HepG2 (cell line): Measurements from ENCODE around the gene SAMD13. TPM values are rescaled to one million over a fixed set of nuclear protein-coding genes. Genes with fewer than 3 reads are reported as not detected.

ENCODE experiments used
- ATAC-seq: fragments of 200-7000 bp; cut with Tn5 transposase; 3 replicates; pipeline ENCODE4 v1.9.1; 2020; ENCODE audit warnings: mild to moderate bottlenecking, moderate library complexity
- BruUV-seq: library from RNA; stranded (reverse); fragments of 400-500 nt; replicated peaks from 2 replicates; lab custom pipeline; 2021; lab: Mats Ljungman, UMichigan
- CTCF ChIA-PET: fragments of 300-600 bp; formaldehyde crosslinking; extraction: SDS; loops from one replicate; lab custom pipeline; 2021; ENCODE audit warnings: low total read pairs, inconsistent platforms, low intra/inter-chr PET ratio; lab: Yijun Ruan, JAX
- POLR2A ChIA-PET: fragments of 350-600 bp; sonication (Branson Sonifier 250); formaldehyde crosslinking; loops from one replicate; lab custom pipeline; 2020; ENCODE audit warnings: antibody characterized with exemption, inconsistent platforms; lab: Yijun Ruan, JAX
- DNase-seq: peaks from one replicate; pipeline ENCODE4 v3.0.0-alpha.2; 2015; ENCODE audit warnings: low spot score
- FAIRE-seq: peaks from 3 replicates; lab custom pipeline; 2011; peaks lifted over from hg19 to GRCh38; lab: Jason Lieb, UNC
- H2AFZ ChIP-seq: one replicate; pipeline ENCODE4 v1.6.1; 2011; ENCODE audit warnings: low read length, inconsistent platforms
- H3K27ac ChIP-seq: fragments of 300-600 bp; 3 replicates; pipeline ENCODE4 v1.8.0; 2011; ENCODE audit warnings: mixed run types, mild to moderate bottlenecking, mixed read lengths, low read length, inconsistent platforms; ENCODE audit not compliant: insufficient read depth; ENCODE audit errors: extremely low read length
- H3K27me3 ChIP-seq, 2 experiments: fragments of 200-600 bp in 1 of 2; 2 replicates in 1 of 2; 3 replicates in 1 of 2; pipeline versions ENCODE4 v1.6.0 to v1.8.0; 2011; ENCODE audit warnings: low read length in 2 of 2, mild to moderate bottlenecking in 2 of 2, moderate library complexity in 2 of 2, inconsistent platforms in 1 of 2; ENCODE audit not compliant: insufficient read depth in 2 of 2, control insufficient read depth in 1 of 2
- H3K36me3 ChIP-seq, 2 experiments: fragments of 200-600 bp in 1 of 2; replicated peaks in 1 of 2; 2 replicates in 1 of 2; 3 replicates in 1 of 2; pipeline versions ENCODE4 v1.5.1 to v1.8.0; 2011; ENCODE audit warnings: low read length in 2 of 2, inconsistent platforms in 1 of 2; ENCODE audit not compliant: insufficient read depth in 2 of 2, control insufficient read depth in 1 of 2
- H3K4me1 ChIP-seq: 2 replicates; pipeline ENCODE4 v1.5.1; 2012; ENCODE audit warnings: low read length, inconsistent platforms; ENCODE audit not compliant: insufficient read depth
- H3K4me2 ChIP-seq: 2 replicates; pipeline ENCODE4 v1.6.0; 2011; ENCODE audit warnings: low read depth, low read length, inconsistent platforms
- H3K4me3 ChIP-seq, 3 experiments: fragments of 200-600 bp in 1 of 3; sonication (generic), shearing (Covaris generic) in 1 of 3; replicated peaks in 1 of 3; 2 replicates each; pipeline ENCODE4 v1.5.1; 2011 to 2016; ENCODE audit warnings: low read length in 3 of 3, inconsistent platforms in 2 of 3, low read depth in 2 of 3, mild to moderate bottlenecking in 2 of 3, control low read depth in 1 of 3, mixed read lengths in 1 of 3; ENCODE audit not compliant: insufficient read depth in 1 of 3
- H3K79me2 ChIP-seq: one replicate; pipeline ENCODE4 v1.6.1; 2011; ENCODE audit warnings: low read length, inconsistent platforms; ENCODE audit not compliant: insufficient read depth
- H3K9ac ChIP-seq: 2 replicates; pipeline ENCODE4 v1.6.0; 2011; ENCODE audit warnings: mild to moderate bottlenecking, low read depth, low read length, inconsistent platforms; ENCODE audit not compliant: insufficient read depth
- H3K9me3 ChIP-seq: 2 replicates; pipeline ENCODE4 v1.5.1; 2012; ENCODE audit warnings: mild to moderate bottlenecking, low read length
- H4K20me1 ChIP-seq: 2 replicates; pipeline ENCODE4 v1.6.0; 2011; ENCODE audit warnings: inconsistent platforms, mild to moderate bottlenecking, low read length, moderate library complexity; ENCODE audit not compliant: insufficient read depth
- BRF2 ChIP-seq: sonication (generic); formaldehyde crosslinking; IDR thresholded peaks from 2 replicates; pipeline ENCODE4 v1.8.1; 2022; ENCODE audit warnings: mild to moderate bottlenecking, missing genetic modification reagents
- CEBPB ChIP-seq: IDR thresholded peaks from 2 replicates; pipeline ENCODE4 v1.6.1; 2011; ENCODE audit warnings: low read depth, low read length, improper control_type of control experiment, borderline replicate concordance
- KAT2B ChIP-seq: fragments of 150-350 bp; IDR thresholded peaks from 2 replicates; pipeline ENCODE4 v1.6.1; 2014; ENCODE audit warnings: low read depth, low read length, borderline replicate concordance
- PHB2 ChIP-seq: fragments of 450-650 bp; IDR thresholded peaks from 2 replicates; pipeline ENCODE4 v1.6.1; 2018; ENCODE audit not compliant: partially characterized antibody
- POLR2AphosphoS2 ChIP-seq: IDR thresholded peaks from 2 replicates; pipeline ENCODE4 v1.6.1; 2011; ENCODE audit warnings: low read depth, low read length, improper control_type of control experiment
- RXRB ChIP-seq: IDR thresholded peaks from 2 replicates; pipeline ENCODE4 v1.6.1; 2016; ENCODE audit warnings: borderline replicate concordance, missing genetic modification reagents, missing compliant biosample characterization
- SRSF4 ChIP-seq: fragments of 200-400 bp; formaldehyde crosslinking; IDR thresholded peaks from one replicate; pipeline ENCODE4 v1.6.1; 2018; ENCODE audit warnings: mild to moderate bottlenecking, low read depth, low read length, moderate library complexity; ENCODE audit not compliant: poor library complexity, severe bottlenecking
- TBP ChIP-seq: sonication (generic); formaldehyde crosslinking; IDR thresholded peaks from 2 replicates; pipeline ENCODE4 v1.5.0; 2020; ENCODE audit warnings: missing genetic modification reagents
- ZKSCAN8 ChIP-seq: IDR thresholded peaks from 2 replicates; pipeline ENCODE4 v1.6.1; 2016; ENCODE audit warnings: borderline replicate concordance, missing genetic modification reagents, missing compliant biosample characterization
- ZNF367 ChIP-seq: sonication (generic); formaldehyde crosslinking; IDR thresholded peaks from 2 replicates; pipeline ENCODE4 v1.4.0; 2020; ENCODE audit warnings: missing genetic modification reagents, borderline replicate concordance
- ZNF709 ChIP-seq: sonication (generic); formaldehyde crosslinking; IDR thresholded peaks from 2 replicates; pipeline ENCODE4 v1.5.0; 2020; ENCODE audit warnings: mild to moderate bottlenecking, missing genetic modification reagents
- WGBS: methylation state at CpG from one replicate; pipeline ENCODE4 v1.1.6; 2017; ENCODE audit warnings: low lambda C conversion rate; 5-methylcytosine and 5-hydroxymethylcytosine counted together
- in situ Hi-C: cut with HindIII; loops from 2 replicates; pipeline ENCODE4 v1.10.0; 2017; ENCODE audit warnings: low pct_unique_long_range_greater_than_20kb; ENCODE audit not compliant: extremely low pct_ligation_motif_present
- intact Hi-C: fragments of 100-400 bp; cut with micrococcal nuclease; formaldehyde crosslinking; loops from one replicate; pipeline ENCODE4 v1.10.0; 2022; ENCODE audit not compliant: unreplicated experiment
- polyA plus RNA-seq, 8 experiments: library from polyadenylated mRNA; depleted of rRNA in 3 of 8; stranded (reverse) in 7 of 8; unstranded in 1 of 8; fragments of >200 nt; fragmentation: Illumina TruSeq in 4 of 8; extraction: Trizol in 4 of 8; gene quantifications; 2 replicates each; pipeline versions ENCODE4 v1.2.1 to v1.2.3, GENCODE V29; 2011 to 2016; ENCODE audit warnings: low read depth in 4 of 8, missing spikeins in 1 of 8, mixed read lengths in 1 of 8; ENCODE audit not compliant: insufficient read depth in 1 of 8
- total RNA-seq, 5 experiments: library from RNA; depleted of rRNA; stranded (reverse); fragments of >200 nt; fragmentation: Illumina TruSeq; extraction: Trizol; gene quantifications; 2 replicates each; pipeline ENCODE4 v1.2.3, GENCODE V29; 2016; ENCODE audit warnings: low read depth in 1 of 5
- TF ChIP-seq, protein P1 (sequence below): sonication (generic); formaldehyde crosslinking; IDR thresholded peaks from 2 replicates; pipeline ENCODE4 v1.4.0; 2020; ENCODE audit warnings: missing genetic modification reagents, borderline replicate concordance
- TF ChIP-seq, protein P2 (sequence below): sonication (generic); formaldehyde crosslinking; IDR thresholded peaks from 2 replicates; pipeline ENCODE4 v1.4.0; 2020; ENCODE audit warnings: missing genetic modification reagents, mild to moderate bottlenecking, borderline replicate concordance

Gene SAMD13
- total and polyA plus RNA-seq, 2 of the 13 experiments (the other 11 are each of a cell fraction or from before 2014, with no cell fraction given) = 0.09 to 0.18 TPM

DNA sequence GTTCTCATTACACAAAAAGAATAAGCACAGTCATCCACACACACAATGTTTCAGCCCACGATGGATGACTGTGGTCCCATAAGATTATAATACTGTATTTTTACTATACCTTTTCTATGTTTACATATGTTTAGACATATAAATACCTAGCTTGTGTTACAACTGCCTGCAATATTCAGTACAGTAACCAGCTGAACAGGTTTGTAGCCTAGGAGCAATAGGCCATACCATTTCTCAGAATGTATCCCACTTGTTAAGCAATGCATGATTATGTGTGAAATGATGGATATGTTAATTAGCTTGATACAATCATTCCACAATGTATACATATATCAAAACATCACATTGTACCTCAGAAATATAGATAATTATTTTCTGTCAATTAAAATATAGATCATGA, 33.2 kb upstream of the SAMD13 start (continued):
- no peak for TF ChIP-seq POLR2AphosphoS2
- no peak for TF ChIP-seq KAT2B
- TF ChIP-seq, all 625 proteins: peak for 0

GRCh38 chr1:84269306-84269705, 32.2 kb upstream of the SAMD13 start:
- Histone ChIP-seq H3K79me2 (no peaks in the 10 kb centered on the region), H3K4me1 (peaks cover 8% of the 10 kb centered on the region; the same call in 1 of the 2 replicates), H2AFZ (no peak overlapping the region), H3K27me3 (no peaks in the 10 kb centered on the region), H3K4me3 (no peak overlapping the region), H3K27ac (no peak overlapping the region), H3K36me3 (no peaks in the 10 kb centered on the region), H4K20me1 (no peaks in the 10 kb centered on the region), H3K9ac (no peak overlapping the region), H3K4me2 (no peak overlapping the region), H3K9me3 (no peaks in the 10 kb centered on the region)
- ChIA-PET POLR2A (no interaction called here), CTCF (no interaction called here)
- in situ Hi-C loops (no loop called here), intact Hi-C loops (no loop called here)
- ATAC-seq = no peak
- WGBS = 58% methylated on average over 2 of the region's 2 CpGs
- no peak for DNase-seq
- BruUV-seq = no TSS peak
- FAIRE-seq = no peak
- TF ChIP-seq BRF2 (CRISPR knock-in tag) (no peak), CEBPB (no peak), ZKSCAN8 (CRISPR knock-in tag) (no peak), RXRB (CRISPR knock-in tag) (no peak), PHB2 (no peak), ZNF709 (CRISPR knock-in tag) (no peak), ZNF367 (no peak), SRSF4 (no peak), TBP (CRISPR knock-in tag) (no peak)
- TF ChIP-seq, protein P1, sequence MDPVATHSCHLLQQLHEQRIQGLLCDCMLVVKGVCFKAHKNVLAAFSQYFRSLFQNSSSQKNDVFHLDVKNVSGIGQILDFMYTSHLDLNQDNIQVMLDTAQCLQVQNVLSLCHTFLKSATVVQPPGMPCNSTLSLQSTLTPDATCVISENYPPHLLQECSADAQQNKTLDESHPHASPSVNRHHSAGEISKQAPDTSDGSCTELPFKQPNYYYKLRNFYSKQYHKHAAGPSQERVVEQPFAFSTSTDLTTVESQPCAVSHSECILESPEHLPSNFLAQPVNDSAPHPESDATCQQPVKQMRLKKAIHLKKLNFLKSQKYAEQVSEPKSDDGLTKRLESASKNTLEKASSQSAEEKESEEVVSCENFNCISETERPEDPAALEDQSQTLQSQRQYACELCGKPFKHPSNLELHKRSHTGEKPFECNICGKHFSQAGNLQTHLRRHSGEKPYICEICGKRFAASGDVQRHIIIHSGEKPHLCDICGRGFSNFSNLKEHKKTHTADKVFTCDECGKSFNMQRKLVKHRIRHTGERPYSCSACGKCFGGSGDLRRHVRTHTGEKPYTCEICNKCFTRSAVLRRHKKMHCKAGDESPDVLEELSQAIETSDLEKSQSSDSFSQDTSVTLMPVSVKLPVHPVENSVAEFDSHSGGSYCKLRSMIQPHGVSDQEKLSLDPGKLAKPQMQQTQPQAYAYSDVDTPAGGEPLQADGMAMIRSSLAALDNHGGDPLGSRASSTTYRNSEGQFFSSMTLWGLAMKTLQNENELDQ = no peak
- TF ChIP-seq, protein P2, sequence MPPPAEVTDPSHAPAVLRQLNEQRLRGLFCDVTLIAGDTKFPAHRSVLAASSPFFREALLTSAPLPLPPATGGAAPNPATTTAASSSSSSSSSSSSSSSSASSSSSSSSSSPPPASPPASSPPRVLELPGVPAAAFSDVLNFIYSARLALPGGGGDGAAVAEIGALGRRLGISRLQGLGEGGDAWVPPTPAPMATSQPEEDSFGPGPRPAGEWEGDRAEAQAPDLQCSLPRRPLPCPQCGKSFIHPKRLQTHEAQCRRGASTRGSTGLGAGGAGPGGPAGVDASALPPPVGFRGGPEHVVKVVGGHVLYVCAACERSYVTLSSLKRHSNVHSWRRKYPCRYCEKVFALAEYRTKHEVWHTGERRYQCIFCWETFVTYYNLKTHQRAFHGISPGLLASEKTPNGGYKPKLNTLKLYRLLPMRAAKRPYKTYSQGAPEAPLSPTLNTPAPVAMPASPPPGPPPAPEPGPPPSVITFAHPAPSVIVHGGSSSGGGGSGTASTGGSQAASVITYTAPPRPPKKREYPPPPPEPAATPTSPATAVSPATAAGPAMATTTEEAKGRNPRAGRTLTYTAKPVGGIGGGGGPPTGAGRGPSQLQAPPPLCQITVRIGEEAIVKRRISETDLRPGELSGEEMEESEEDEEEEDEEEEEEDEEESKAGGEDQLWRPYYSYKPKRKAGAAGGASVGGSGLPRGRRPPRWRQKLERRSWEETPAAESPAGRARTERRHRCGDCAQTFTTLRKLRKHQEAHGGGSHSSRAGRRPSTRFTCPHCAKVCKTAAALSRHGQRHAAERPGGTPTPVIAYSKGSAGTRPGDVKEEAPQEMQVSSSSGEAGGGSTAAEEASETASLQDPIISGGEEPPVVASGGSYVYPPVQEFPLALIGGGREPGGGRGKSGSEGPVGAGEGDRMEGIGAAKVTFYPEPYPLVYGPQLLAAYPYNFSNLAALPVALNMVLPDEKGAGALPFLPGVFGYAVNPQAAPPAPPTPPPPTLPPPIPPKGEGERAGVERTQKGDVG (CRISPR knock-in tag) = no peak
